ENCODE results near the gene ACTRT2.

DNA sequence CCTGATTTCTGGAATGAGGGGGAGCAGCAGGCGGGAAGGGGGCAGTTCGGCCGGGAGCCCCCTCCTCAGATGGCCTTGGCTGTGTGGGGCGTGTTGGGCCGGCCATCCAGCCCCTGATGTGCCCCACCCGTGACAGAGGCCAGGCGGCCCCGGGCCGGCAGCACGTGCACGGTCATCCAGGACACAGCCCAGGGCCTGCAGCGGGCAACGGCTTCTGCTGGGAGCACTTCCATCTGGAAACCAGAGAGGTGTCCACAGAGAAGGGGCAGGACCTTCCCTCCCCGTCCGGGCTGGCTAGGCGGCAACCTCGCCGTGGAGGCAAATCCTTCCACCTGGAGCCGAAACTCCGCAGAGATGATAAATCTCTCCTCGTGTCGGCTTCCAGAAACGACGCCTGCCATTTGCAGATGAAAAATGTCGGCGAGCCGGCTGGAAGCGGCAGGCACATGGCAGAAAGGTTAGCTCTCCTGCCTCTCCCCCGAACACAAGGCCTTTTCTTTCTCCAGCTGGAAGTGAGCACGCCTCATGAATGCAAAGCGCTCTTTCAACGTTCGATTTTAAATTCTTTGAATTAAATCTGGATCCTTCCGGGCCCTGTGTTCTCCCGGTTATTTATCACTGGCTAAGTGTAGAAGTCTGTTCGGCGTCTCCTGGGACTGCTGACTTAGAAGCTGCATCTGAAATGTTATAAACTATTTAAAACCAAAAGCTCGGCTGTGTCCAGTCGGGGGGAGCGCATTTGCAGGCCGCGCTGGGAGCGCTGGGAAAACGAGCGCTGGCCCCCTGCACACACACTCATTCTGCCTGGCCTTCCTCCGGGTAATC is 9.4 kb upstream of the ACTRT2 start:
- TF ChIP-seq EP300 (IDR thresholded peaks at IDR 0.05; ENCODE audit: borderline replicate concordance in 1 of 2, low read depth in 2 of 2, low read length in 2 of 2) (no peak), PHF8 (conservative IDR thresholded peaks at IDR 0.05; ENCODE audit: low read depth, low read length) (no peak), CBX5 (IDR thresholded peaks at IDR 0.05; ENCODE audit: low read depth, low read length) (no peak), E2F6 (IDR thresholded peaks at IDR 0.05) (no peak), CREB1 (IDR thresholded peaks at IDR 0.05) (no peak), SP2 (IDR thresholded peaks at IDR 0.05; ENCODE audit: low read length) (no peak)
- TF ChIP-seq, protein P1, sequence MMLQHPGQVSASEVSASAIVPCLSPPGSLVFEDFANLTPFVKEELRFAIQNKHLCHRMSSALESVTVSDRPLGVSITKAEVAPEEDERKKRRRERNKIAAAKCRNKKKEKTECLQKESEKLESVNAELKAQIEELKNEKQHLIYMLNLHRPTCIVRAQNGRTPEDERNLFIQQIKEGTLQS (IDR thresholded peaks at IDR 0.05; ENCODE audit: insufficient read depth, low read depth, low read length), result no peak

All from H1 (cell line).